ENCODE measurements around the gene HPN.
"Not testable (repeated sequence)": the region's sequence is repeated elsewhere in the genome, so short reads cannot be mapped to it uniquely, and the experiment has no call there.

HPN gene

GRCh38 chr19:35044317-35045117 is 3.0 kb downstream of the HPN start:
- peak; percentile 16 for DNase-seq

- no peak for DNase-seq
Observed at GRCh38 chr19:35045667-35046300, 4.3 kb downstream of the HPN start.

GRCh38 chr19:35046461-35046860 is 4.9 kb downstream of the HPN start:
- DNase-seq = no peak

GRCh38 chr19:35048911-35049411 is 7.4 kb downstream of the HPN start:
- DNase-seq = peak; percentile 10

GRCh38 chr19:35049456-35049855 is 7.9 kb downstream of the HPN start:
- no peak for DNase-seq

- not testable (repeated sequence) for DNase-seq
Observed at GRCh38 chr19:35050662-35051061, 9.1 kb downstream of the HPN start.

GRCh38 chr19:35051268-35051667 is 9.7 kb downstream of the HPN start:
- not testable (repeated sequence) for DNase-seq

- DNase-seq = no peak
Observed at GRCh38 chr19:35051796-35052195, 10.3 kb downstream of the HPN start.

- DNase-seq = no peak
Observed at GRCh38 chr19:35052599-35053190, 11.2 kb downstream of the HPN start.

GRCh38 chr19:35053667-35054293 is 12.3 kb downstream of the HPN start:
- DNase-seq = no peak

GRCh38 chr19:35054626-35055025 is 13.1 kb downstream of the HPN start:
- no peak for DNase-seq

GRCh38 chr19:35055715-35056179 is 14.2 kb downstream of the HPN start:
- DNase-seq = no peak

GRCh38 chr19:35056513-35057063 is 15.1 kb downstream of the HPN start:
- no peak for DNase-seq

GRCh38 chr19:35058370-35058769 is 16.8 kb downstream of the HPN start:
- no peak for DNase-seq

GRCh38 chr19:35059006-35059798 is 17.7 kb downstream of the HPN start:
- no peak for DNase-seq

GRCh38 chr19:35059799-35060091 is 18.2 kb downstream of the HPN start:
- no peak for DNase-seq

- no peak for DNase-seq
Observed at GRCh38 chr19:35060160-35060855, 18.8 kb downstream of the HPN start.

GRCh38 chr19:35061583-35062373 is 20.3 kb downstream of the HPN start:
- DNase-seq = no peak

- no peak for DNase-seq
Observed at GRCh38 chr19:35062942-35063341, 21.4 kb downstream of the HPN start.

GRCh38 chr19:35063940-35064818 is 22.7 kb downstream of the HPN start:
- no peak for DNase-seq
